HEK293 (cell line): ENCODE data around the gene CREBBP.

Source experiments
- BCL11A ChIP-seq: fragments of 450-650 bp; formaldehyde crosslinking; IDR thresholded peaks from 2 replicates; pipeline ENCODE4 v1.5.1; 2016; ENCODE audit warnings: low read depth, missing biosample characterization, missing genetic modification characterization
- HOXC10 ChIP-seq: sonication (generic); formaldehyde crosslinking; IDR thresholded peaks from 2 replicates; pipeline ENCODE4 v1.8.1; 2023; ENCODE audit warnings: mild to moderate bottlenecking, missing genetic modification reagents
- IKZF3 ChIP-seq: fragments of 450-650 bp; IDR thresholded peaks from 2 replicates; pipeline ENCODE4 v1.5.0; 2018; ENCODE audit warnings: missing biosample characterization, mild to moderate bottlenecking, missing genetic modification characterization, moderate library complexity
- MYNN ChIP-seq: fragments of 450-650 bp; formaldehyde crosslinking; IDR thresholded peaks from 2 replicates; pipeline ENCODE4 v1.5.1; 2016; ENCODE audit warnings: missing biosample characterization, missing genetic modification characterization, borderline replicate concordance
- PRDM6 ChIP-seq: fragments of 450-650 bp; formaldehyde crosslinking; IDR thresholded peaks from 2 replicates; pipeline ENCODE4 v1.5.1; 2017; ENCODE audit warnings: missing biosample characterization, missing genetic modification characterization
- SETDB1 ChIP-seq: IDR thresholded peaks from one replicate; pipeline ENCODE4 v1.6.1; 2017; ENCODE audit warnings: mild to moderate bottlenecking, low read length, moderate library complexity, mixed read lengths; ENCODE audit not compliant: insufficient read length
- SP2 ChIP-seq: fragments of 450-650 bp; formaldehyde crosslinking; IDR thresholded peaks from 2 replicates; pipeline ENCODE4 v1.5.1; 2016; ENCODE audit warnings: missing biosample characterization, missing genetic modification characterization
- TCF7L2 ChIP-seq: IDR thresholded peaks from 2 replicates; pipeline ENCODE4 v1.6.1; 2011; ENCODE audit warnings: low read depth, mild to moderate bottlenecking, inconsistent platforms, low read length, moderate library complexity, borderline replicate concordance
- YY2 ChIP-seq: fragments of 450-650 bp; formaldehyde crosslinking; IDR thresholded peaks from 2 replicates; pipeline ENCODE4 v1.5.1; 2016; ENCODE audit warnings: missing biosample characterization, missing genetic modification characterization
- ZBTB20 ChIP-seq: fragments of 450-650 bp; formaldehyde crosslinking; IDR thresholded peaks from 2 replicates; pipeline ENCODE4 v1.5.1; 2016; ENCODE audit warnings: missing biosample characterization, missing genetic modification characterization
- ZBTB48 ChIP-seq: fragments of 450-650 bp; formaldehyde crosslinking; IDR thresholded peaks from 2 replicates; pipeline ENCODE4 v1.5.1; 2016; ENCODE audit warnings: missing biosample characterization, missing genetic modification characterization
- ZBTB7A ChIP-seq: fragments of 450-650 bp; formaldehyde crosslinking; IDR thresholded peaks from 2 replicates; pipeline ENCODE4 v1.5.1; 2016; ENCODE audit warnings: low read depth, missing biosample characterization, missing genetic modification characterization
- ZBTB8A ChIP-seq: fragments of 450-650 bp; formaldehyde crosslinking; IDR thresholded peaks from 2 replicates; pipeline ENCODE4 v1.5.1; 2016; ENCODE audit warnings: missing biosample characterization, missing genetic modification characterization
- ZFHX2 ChIP-seq: fragments of 450-650 bp; formaldehyde crosslinking; conservative IDR thresholded peaks from 2 replicates; pipeline ENCODE4 v1.5.1; 2016; ENCODE audit warnings: missing biosample characterization, missing genetic modification characterization
- ZNF146 ChIP-seq: fragments of 450-650 bp; formaldehyde crosslinking; IDR thresholded peaks from 2 replicates; pipeline ENCODE4 v1.5.1; 2016; ENCODE audit warnings: missing biosample characterization, missing genetic modification characterization
- ZNF148 ChIP-seq: fragments of 450-650 bp; formaldehyde crosslinking; IDR thresholded peaks from 2 replicates; pipeline ENCODE4 v1.5.0; 2017; ENCODE audit warnings: missing biosample characterization, missing genetic modification characterization, borderline replicate concordance
- ZNF169 ChIP-seq: fragments of 450-650 bp; formaldehyde crosslinking; IDR thresholded peaks from 2 replicates; pipeline ENCODE4 v1.5.1; 2016; ENCODE audit warnings: missing biosample characterization, missing genetic modification characterization
- ZNF202 ChIP-seq: fragments of 450-650 bp; formaldehyde crosslinking; IDR thresholded peaks from 2 replicates; pipeline ENCODE4 v1.5.1; 2016; ENCODE audit warnings: missing biosample characterization, missing genetic modification characterization, borderline replicate concordance
- ZNF266 ChIP-seq: fragments of 450-650 bp; formaldehyde crosslinking; IDR thresholded peaks from 2 replicates; pipeline ENCODE4 v1.5.1; 2016; ENCODE audit warnings: missing biosample characterization, missing genetic modification characterization, low read depth
- ZNF311 ChIP-seq: fragments of 450-650 bp; formaldehyde crosslinking; IDR thresholded peaks from 2 replicates; pipeline ENCODE4 v1.5.1; 2017; ENCODE audit warnings: missing biosample characterization, missing genetic modification characterization, borderline replicate concordance
- ZNF350 ChIP-seq: fragments of 450-650 bp; formaldehyde crosslinking; IDR thresholded peaks from 2 replicates; pipeline ENCODE4 v1.5.0; 2017; ENCODE audit warnings: missing biosample characterization, mild to moderate bottlenecking, missing genetic modification characterization
- ZNF366 ChIP-seq: fragments of 450-650 bp; formaldehyde crosslinking; conservative IDR thresholded peaks from 2 replicates; pipeline ENCODE4 v1.5.1; 2016; ENCODE audit warnings: missing biosample characterization, missing genetic modification characterization
- ZNF426 ChIP-seq: fragments of 450-650 bp; formaldehyde crosslinking; IDR thresholded peaks from 2 replicates; pipeline ENCODE4 v1.5.1; 2017; ENCODE audit warnings: missing biosample characterization, missing genetic modification characterization, mild to moderate bottlenecking, inconsistent platforms, moderate library complexity
- ZNF521 ChIP-seq: fragments of 450-650 bp; formaldehyde crosslinking; IDR thresholded peaks from 2 replicates; pipeline ENCODE4 v1.5.1; 2017; ENCODE audit warnings: missing biosample characterization, mild to moderate bottlenecking, missing genetic modification characterization
- ZNF530 ChIP-seq: fragments of 450-650 bp; formaldehyde crosslinking; IDR thresholded peaks from 2 replicates; pipeline ENCODE4 v1.5.1; 2016; ENCODE audit warnings: low read depth, missing biosample characterization, missing genetic modification characterization
- ZNF544 ChIP-seq: fragments of 450-650 bp; formaldehyde crosslinking; IDR thresholded peaks from 2 replicates; pipeline ENCODE4 v1.5.0; 2017; ENCODE audit warnings: missing biosample characterization, missing genetic modification characterization
- ZNF621 ChIP-seq: fragments of 450-650 bp; formaldehyde crosslinking; IDR thresholded peaks from 2 replicates; pipeline ENCODE4 v1.5.1; 2017; ENCODE audit warnings: missing biosample characterization, missing genetic modification characterization
- ZNF624 ChIP-seq: fragments of 450-650 bp; formaldehyde crosslinking; IDR thresholded peaks from 2 replicates; pipeline ENCODE4 v1.5.1; 2017; ENCODE audit warnings: missing biosample characterization, missing genetic modification characterization
- ZNF629 ChIP-seq: fragments of 450-650 bp; formaldehyde crosslinking; IDR thresholded peaks from 2 replicates; pipeline ENCODE4 v1.5.1; 2017; ENCODE audit warnings: missing biosample characterization, missing genetic modification characterization
- ZNF654 ChIP-seq: fragments of 450-650 bp; formaldehyde crosslinking; IDR thresholded peaks from 2 replicates; pipeline ENCODE4 v1.5.1; 2016; ENCODE audit warnings: low read depth, missing biosample characterization, missing genetic modification characterization
- ZNF76 ChIP-seq: fragments of 450-650 bp; formaldehyde crosslinking; IDR thresholded peaks from 2 replicates; pipeline ENCODE4; 2016; ENCODE audit warnings: low read depth, missing biosample characterization, missing genetic modification characterization, borderline replicate concordance
- ZNF776 ChIP-seq: fragments of 450-650 bp; formaldehyde crosslinking; IDR thresholded peaks from 2 replicates; pipeline ENCODE4 v1.5.0; 2017; ENCODE audit warnings: missing biosample characterization, missing genetic modification characterization, borderline replicate concordance
- ZNF791 ChIP-seq: fragments of 450-650 bp; formaldehyde crosslinking; IDR thresholded peaks from 2 replicates; pipeline ENCODE4 v1.5.1; 2016; ENCODE audit warnings: missing biosample characterization, missing genetic modification characterization
- ZNF843 ChIP-seq: fragments of 450-650 bp; formaldehyde crosslinking; IDR thresholded peaks from 2 replicates; pipeline ENCODE4 v1.5.1; 2016; ENCODE audit warnings: missing biosample characterization, missing genetic modification characterization
- TF ChIP-seq, protein P1 (sequence below): fragments of 450-650 bp; formaldehyde crosslinking; optimal IDR thresholded peaks from 2 replicates; pipeline ENCODE3; 2016; ENCODE audit warnings: missing biosample characterization, mild to moderate bottlenecking, missing genetic modification characterization
- TF ChIP-seq, protein P2 (sequence below): fragments of 450-650 bp; formaldehyde crosslinking; IDR thresholded peaks from 2 replicates; pipeline ENCODE4 v1.5.1; 2017; ENCODE audit warnings: missing biosample characterization, missing genetic modification characterization

The CREBBP gene

DNA sequence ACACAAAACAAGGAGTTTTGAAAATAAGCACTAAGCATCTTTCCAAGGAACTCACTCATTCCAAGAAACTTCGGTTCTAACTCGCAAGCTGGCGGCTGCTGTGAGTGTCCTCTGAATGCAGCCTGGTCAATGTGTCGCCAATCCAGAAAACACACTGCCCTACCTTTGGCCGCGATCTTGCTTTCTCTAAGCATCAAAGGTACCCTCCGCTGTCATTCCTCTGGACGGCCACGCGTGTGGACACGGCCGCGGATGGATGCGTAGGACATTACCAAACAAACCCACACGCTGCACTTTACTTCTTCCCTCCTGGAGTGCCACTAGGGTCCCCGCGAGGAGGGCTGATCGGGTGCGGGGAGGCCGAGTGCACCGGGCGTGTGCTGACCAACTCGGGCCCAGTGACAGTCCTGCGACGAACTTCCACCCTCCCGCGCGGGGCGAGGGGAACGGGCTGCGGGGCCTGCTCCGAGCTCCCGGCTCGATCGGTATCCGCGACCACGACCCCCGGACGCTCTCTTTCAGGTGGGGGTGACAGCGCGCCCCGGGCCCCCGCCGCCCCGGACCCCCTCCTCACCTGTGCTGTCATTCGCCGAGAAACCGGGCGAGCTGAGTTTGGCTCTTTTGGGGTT lies 1.1 kb downstream of the CREBBP start (continued):
- TF ChIP-seq ZNF654 (tag by site-specific recombination) (no peak), ZFHX2 (tag by site-specific recombination) (0 out of 2 replicates have a peak, but pooled peaks have one; percentile 34), ZNF202 (no peak), ZNF311 (tag by site-specific recombination) (no peak), ZNF148 (tag by site-specific recombination) (no peak), SETDB1 (no peak), ZNF266 (tag by site-specific recombination) (no peak), ZBTB7A (no peak), ZBTB8A (tag by site-specific recombination) (peak; percentile 57), ZNF843 (tag by site-specific recombination) (no peak), ZNF621 (tag by site-specific recombination) (no peak), ZBTB48 (tag by site-specific recombination) (no peak), ZNF521 (no peak), BCL11A (tag by site-specific recombination) (no peak), HOXC10 (CRISPR knock-in tag) (no peak), ZBTB20 (tag by site-specific recombination) (no peak), ZNF426 (tag by site-specific recombination) (no peak), ZNF350 (tag by site-specific recombination) (no peak), ZNF76 (tag by site-specific recombination) (no peak), ZNF366 (tag by site-specific recombination) (no peak), ZNF146 (tag by site-specific recombination) (no peak), ZNF544 (no peak), SP2 (tag by site-specific recombination) (no peak), ZNF791 (tag by site-specific recombination) (no peak), ZNF624 (tag by site-specific recombination) (no peak), ZNF776 (no peak), ZNF629 (no peak), YY2 (no peak), MYNN (tag by site-specific recombination) (no peak), IKZF3 (tag by site-specific recombination) (no peak), TCF7L2 (no peak), ZNF169 (tag by site-specific recombination) (no peak), ZNF530 (no peak), PRDM6 (tag by site-specific recombination) (no peak)
- TF ChIP-seq, protein P1, sequence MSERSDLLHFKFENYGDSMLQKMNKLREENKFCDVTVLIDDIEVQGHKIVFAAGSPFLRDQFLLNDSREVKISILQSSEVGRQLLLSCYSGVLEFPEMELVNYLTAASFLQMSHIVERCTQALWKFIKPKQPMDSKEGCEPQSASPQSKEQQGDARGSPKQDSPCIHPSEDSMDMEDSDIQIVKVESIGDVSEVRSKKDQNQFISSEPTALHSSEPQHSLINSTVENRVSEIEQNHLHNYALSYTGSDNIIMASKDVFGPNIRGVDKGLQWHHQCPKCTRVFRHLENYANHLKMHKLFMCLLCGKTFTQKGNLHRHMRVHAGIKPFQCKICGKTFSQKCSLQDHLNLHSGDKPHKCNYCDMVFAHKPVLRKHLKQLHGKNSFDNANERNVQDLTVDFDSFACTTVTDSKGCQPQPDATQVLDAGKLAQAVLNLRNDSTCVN (tag by site-specific recombination) = peak; percentile 76
- TF ChIP-seq, protein P2, sequence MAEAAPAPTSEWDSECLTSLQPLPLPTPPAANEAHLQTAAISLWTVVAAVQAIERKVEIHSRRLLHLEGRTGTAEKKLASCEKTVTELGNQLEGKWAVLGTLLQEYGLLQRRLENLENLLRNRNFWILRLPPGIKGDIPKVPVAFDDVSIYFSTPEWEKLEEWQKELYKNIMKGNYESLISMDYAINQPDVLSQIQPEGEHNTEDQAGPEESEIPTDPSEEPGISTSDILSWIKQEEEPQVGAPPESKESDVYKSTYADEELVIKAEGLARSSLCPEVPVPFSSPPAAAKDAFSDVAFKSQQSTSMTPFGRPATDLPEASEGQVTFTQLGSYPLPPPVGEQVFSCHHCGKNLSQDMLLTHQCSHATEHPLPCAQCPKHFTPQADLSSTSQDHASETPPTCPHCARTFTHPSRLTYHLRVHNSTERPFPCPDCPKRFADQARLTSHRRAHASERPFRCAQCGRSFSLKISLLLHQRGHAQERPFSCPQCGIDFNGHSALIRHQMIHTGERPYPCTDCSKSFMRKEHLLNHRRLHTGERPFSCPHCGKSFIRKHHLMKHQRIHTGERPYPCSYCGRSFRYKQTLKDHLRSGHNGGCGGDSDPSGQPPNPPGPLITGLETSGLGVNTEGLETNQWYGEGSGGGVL = no peak
